ENCODE results near the gene AK2.

GRCh38 chr1:32963746-32964460, 72.8 kb downstream of the AK2 start:
- TF ChIP-seq POLR2A (IDR thresholded peaks at IDR 0.05) (peak in 1 of 4 donors; percentile 40), CTCF (IDR thresholded peaks at IDR 0.05) (peak in 5 of 6 experiments; percentile 10 to 49 (median 22)), POLR2AphosphoS5 (IDR thresholded peaks at IDR 0.05) (peak in 1 of 2 donors; percentile 29), EP300 (IDR thresholded peaks at IDR 0.05) (no peak)

All from upper lobe of left lung (tissue), 4 donors.